ENCODE results near the gene MGAT4A. TPM values are rescaled to one million over a fixed set of nuclear protein-coding genes. Genes with fewer than 3 reads are reported as not detected.

MGAT4A gene
- total RNA-seq, 1 donor from 2014 or later, result 33.5 TPM

- H3K4me3 Mint-ChIP-seq (ENCODE audit: low read depth), result no peak overlapping the region
- peaks cover 6% of the 10 kb centered on the region for H3K27me3 Mint-ChIP-seq
- no peaks in the 10 kb centered on the region for H3K9me3 Mint-ChIP-seq (ENCODE audit: low read depth)
Measured at GRCh38 chr2:98734823-98735260, 3.9 kb upstream of the MGAT4A start.

GRCh38 chr2:98734162-98734561 is 3.2 kb upstream of the MGAT4A start:
- H3K36me3 Mint-ChIP-seq (ENCODE audit: insufficient read depth), result no peaks in the 10 kb centered on the region
- no peak for DNase-seq (ENCODE audit: low spot score, unreplicated experiment)
- H3K27ac Mint-ChIP-seq, result peak overlapping the region; percentile 27
- H3K27me3 Mint-ChIP-seq, result peaks cover 6% of the 10 kb centered on the region
- TF ChIP-seq CTCF (IDR thresholded peaks at IDR 0.05; ENCODE audit: unreplicated experiment), result no peak
- no peak overlapping the region for H3K4me3 Mint-ChIP-seq (ENCODE audit: low read depth)
- peaks cover 18% of the 10 kb centered on the region for H3K4me1 Mint-ChIP-seq (ENCODE audit: low read depth)
- H3K9me3 Mint-ChIP-seq (ENCODE audit: low read depth), result no peaks in the 10 kb centered on the region

More at GRCh38 chr2:98734823-98735260, 3.9 kb upstream of the MGAT4A start:
- H3K4me1 Mint-ChIP-seq (ENCODE audit: low read depth), result peaks cover 12% of the 10 kb centered on the region
- no peak for TF ChIP-seq CTCF (IDR thresholded peaks at IDR 0.05; ENCODE audit: unreplicated experiment)
- no peak for DNase-seq (ENCODE audit: low spot score, unreplicated experiment)
- H3K27ac Mint-ChIP-seq, result no peak overlapping the region
- H3K36me3 Mint-ChIP-seq (ENCODE audit: insufficient read depth), result no peaks in the 10 kb centered on the region

GRCh38 chr2:98732430-98733051 is 1.6 kb upstream of the MGAT4A start:
- peaks cover 6% of the 10 kb centered on the region for H3K27me3 Mint-ChIP-seq
- H3K36me3 Mint-ChIP-seq (ENCODE audit: insufficient read depth), result no peaks in the 10 kb centered on the region
- TF ChIP-seq CTCF (IDR thresholded peaks at IDR 0.05; ENCODE audit: unreplicated experiment), result no peak
- peaks cover 22% of the 10 kb centered on the region for H3K4me1 Mint-ChIP-seq (ENCODE audit: low read depth)
- DNase-seq (ENCODE audit: low spot score, unreplicated experiment), result no peak
- H3K9me3 Mint-ChIP-seq (ENCODE audit: low read depth), result no peaks in the 10 kb centered on the region
- peak overlapping the region; percentile 80 for H3K4me3 Mint-ChIP-seq (ENCODE audit: low read depth)
- peak overlapping the region; percentile 93 for H3K27ac Mint-ChIP-seq

- H3K4me1 Mint-ChIP-seq (ENCODE audit: low read depth), result peaks cover 22% of the 10 kb centered on the region
- peak overlapping the region; percentile 80 for H3K4me3 Mint-ChIP-seq (ENCODE audit: low read depth)
- no peaks in the 10 kb centered on the region for H3K36me3 Mint-ChIP-seq (ENCODE audit: insufficient read depth)
- no peak for DNase-seq (ENCODE audit: low spot score, unreplicated experiment)
- peak overlapping the region; percentile 91 for H3K27ac Mint-ChIP-seq
- no peak for TF ChIP-seq CTCF (IDR thresholded peaks at IDR 0.05; ENCODE audit: unreplicated experiment)
- peaks cover 6% of the 10 kb centered on the region for H3K27me3 Mint-ChIP-seq
- H3K9me3 Mint-ChIP-seq (ENCODE audit: low read depth), result no peaks in the 10 kb centered on the region
Measured at GRCh38 chr2:98731894-98732349, 990 bp upstream of the MGAT4A start.

- peak; percentile 56 for DNase-seq (ENCODE audit: low spot score, unreplicated experiment)
- Mint-ChIP-seq H3K4me3 (ENCODE audit: low read depth) (peak overlapping the region; percentile 79), H3K27ac (no peak overlapping the region), H3K9me3 (ENCODE audit: low read depth) (no peaks in the 10 kb centered on the region), H3K4me1 (ENCODE audit: low read depth) (peaks cover 22% of the 10 kb centered on the region), H3K27me3 (peaks cover 6% of the 10 kb centered on the region), H3K36me3 (ENCODE audit: insufficient read depth) (no peaks in the 10 kb centered on the region)
- no peak for TF ChIP-seq CTCF (IDR thresholded peaks at IDR 0.05; ENCODE audit: unreplicated experiment)
Measured at GRCh38 chr2:98730707-98731040, 258 bp downstream of the MGAT4A start.

Data from progenitor cell of endocrine pancreas (in vitro differentiated cells).